Medulla oblongata (tissue), 1 donor: ENCODE measurements around the gene EPB41L2.
A peak's percentile ranks its signal among the peaks of the same experiment; 100 is the strongest.
"Not testable (repeated sequence)": the region's sequence is repeated elsewhere in the genome, so short reads cannot be mapped to it uniquely, and the experiment has no call there.

Experiments used
- DNase-seq: peaks from one replicate; pipeline ENCODE4 v3.0.0-alpha.2; 2015; ENCODE audit errors: extremely low spot score

The EPB41L2 gene

GRCh38 chr6:130945401-130945919 is 117.6 kb downstream of the EPB41L2 start:
- peak; percentile 63 for DNase-seq

GRCh38 chr6:130944486-130944885 is 118.6 kb downstream of the EPB41L2 start:
- DNase-seq = peak; percentile 67

DNA sequence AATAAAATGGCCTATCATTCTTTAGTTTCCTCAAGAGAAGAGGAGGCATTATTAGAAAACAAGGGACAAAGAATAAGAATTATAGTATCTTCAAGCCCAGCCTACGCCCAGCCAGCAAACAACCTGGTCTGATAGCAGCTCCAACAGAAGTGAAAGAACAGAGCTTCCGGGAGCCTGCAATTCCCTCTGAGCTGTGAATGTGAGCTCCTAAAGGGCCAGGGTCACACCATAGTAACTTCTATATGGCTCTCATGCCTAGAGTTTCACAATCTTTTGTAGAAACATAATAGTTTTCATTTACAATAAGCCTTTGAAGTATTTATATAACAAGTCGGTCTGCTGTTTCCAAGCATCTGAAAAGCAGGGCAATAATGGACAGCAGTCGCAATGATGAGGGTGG is 119.3 kb downstream of the EPB41L2 start:
- peak; percentile 68 for DNase-seq

- not testable (repeated sequence) for DNase-seq
Observed at GRCh38 chr6:130942752-130943151, 120.3 kb downstream of the EPB41L2 start.

GRCh38 chr6:130937942-130938604 is 125.0 kb downstream of the EPB41L2 start:
- no peak for DNase-seq

DNA sequence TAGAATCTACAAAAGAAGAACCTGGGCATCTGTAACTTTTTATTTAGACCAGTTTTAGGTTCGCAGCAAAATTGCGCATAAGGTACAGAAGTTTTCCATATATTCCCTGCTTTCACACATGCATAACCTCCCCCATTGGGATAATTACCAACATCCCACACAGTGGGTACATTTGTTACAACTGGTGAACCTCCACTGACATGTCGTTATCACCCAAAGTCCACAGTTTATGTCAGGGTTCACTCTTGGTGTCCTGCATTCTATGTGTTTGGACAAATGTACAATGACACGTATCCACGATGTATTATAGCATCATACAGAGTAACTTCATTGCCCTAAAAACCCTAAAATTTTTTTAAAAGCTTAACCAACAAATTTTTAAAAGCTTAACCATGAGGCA is 126.1 kb downstream of the EPB41L2 start:
- no peak for DNase-seq

- DNase-seq = no peak
Observed at GRCh38 chr6:130935978-130936377, 127.1 kb downstream of the EPB41L2 start.

- no peak for DNase-seq
Observed at GRCh38 chr6:130934848-130935585, 128.0 kb downstream of the EPB41L2 start.

DNA sequence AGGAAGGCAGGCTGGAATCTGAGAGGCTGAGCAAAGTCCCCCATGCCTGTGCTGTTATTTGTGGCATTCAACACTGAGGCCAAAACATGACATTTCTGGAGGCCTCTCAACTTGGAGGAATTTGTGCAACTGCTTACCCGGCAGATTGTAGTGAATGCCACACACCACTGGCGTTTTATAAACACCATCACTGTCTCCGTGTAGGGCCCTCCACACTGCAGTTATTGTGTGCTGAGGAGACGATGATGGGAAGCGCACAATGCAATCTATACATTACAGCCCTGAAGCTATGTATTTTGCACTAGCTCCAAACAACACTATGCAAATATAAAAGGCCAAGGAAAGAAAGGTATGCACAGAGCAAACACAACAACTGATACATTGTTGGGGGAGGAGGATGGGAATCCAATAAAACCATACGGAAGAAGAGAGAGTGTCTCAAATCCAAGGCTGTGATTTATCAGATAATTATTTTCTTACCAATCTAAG is 129.3 kb downstream of the EPB41L2 start:
- DNase-seq = peak; percentile 81

DNA sequence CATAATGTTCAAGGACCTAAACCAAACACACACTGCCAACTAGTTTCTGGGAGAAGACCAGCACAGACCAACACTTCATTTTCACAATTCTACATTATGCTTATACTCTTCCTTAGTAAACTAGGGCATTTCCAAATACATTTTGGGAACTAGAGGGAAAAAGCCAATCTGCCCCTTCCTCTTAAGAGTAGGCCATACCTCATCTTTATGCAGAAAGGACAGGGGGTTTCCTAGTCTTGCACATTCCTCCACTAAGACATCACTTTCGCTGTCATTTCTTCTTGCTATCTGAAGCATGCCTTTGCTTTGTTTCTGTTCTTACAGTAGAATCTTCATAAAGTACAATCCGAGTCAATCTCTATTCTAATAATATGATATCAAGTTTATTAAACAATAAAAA is 130.1 kb downstream of the EPB41L2 start:
- DNase-seq = no peak

DNA sequence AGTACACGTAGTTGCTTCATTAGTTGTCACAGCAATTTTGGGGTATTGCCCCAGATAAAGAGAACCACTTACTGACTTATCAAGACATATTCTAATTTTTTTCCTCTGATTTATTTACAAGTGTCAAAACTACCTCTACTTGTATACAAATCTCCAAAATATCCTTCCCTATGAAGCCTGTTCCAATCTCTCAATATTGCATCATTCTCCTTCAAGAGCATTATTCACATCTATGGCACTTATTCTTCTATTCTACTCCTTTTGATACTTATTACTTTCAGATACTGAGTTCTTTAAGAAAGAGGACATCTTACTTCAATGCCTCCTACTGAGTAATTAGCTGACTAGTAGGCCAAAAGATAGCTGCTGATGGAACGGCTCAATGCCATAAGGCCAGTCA is 130.6 kb downstream of the EPB41L2 start:
- no peak for DNase-seq

- no peak for DNase-seq
Observed at GRCh38 chr6:130931683-130932082, 131.4 kb downstream of the EPB41L2 start.

DNA sequence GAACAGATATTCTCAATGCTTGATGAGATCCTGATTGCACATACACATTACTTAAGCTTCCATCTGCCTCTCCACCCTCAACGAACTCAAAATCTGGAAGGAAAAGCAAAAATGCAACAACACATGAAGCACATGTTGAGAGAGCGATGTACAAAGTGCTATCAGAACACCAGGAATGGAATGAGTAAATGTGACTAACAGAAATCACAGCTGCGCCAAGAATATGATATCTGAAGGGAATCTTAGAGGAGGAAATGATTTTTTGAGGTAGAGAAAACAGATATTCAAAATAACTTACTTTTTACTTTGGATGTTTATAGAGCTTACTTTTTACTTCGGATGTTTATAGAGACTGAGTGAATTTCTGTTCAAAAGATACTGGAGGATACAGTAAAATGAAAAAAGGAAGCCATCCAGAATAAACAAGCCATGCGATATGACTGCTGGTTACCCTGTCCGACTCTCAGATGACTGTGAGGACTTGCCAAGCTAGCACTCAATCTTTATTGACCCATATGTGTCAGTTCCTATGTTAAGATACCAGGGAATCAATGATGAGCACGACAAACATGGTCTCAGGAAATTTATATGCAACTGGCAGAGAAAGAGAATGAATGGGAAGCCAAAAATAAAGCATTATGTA is 133.9 kb downstream of the EPB41L2 start:
- DNase-seq = no peak

DNA sequence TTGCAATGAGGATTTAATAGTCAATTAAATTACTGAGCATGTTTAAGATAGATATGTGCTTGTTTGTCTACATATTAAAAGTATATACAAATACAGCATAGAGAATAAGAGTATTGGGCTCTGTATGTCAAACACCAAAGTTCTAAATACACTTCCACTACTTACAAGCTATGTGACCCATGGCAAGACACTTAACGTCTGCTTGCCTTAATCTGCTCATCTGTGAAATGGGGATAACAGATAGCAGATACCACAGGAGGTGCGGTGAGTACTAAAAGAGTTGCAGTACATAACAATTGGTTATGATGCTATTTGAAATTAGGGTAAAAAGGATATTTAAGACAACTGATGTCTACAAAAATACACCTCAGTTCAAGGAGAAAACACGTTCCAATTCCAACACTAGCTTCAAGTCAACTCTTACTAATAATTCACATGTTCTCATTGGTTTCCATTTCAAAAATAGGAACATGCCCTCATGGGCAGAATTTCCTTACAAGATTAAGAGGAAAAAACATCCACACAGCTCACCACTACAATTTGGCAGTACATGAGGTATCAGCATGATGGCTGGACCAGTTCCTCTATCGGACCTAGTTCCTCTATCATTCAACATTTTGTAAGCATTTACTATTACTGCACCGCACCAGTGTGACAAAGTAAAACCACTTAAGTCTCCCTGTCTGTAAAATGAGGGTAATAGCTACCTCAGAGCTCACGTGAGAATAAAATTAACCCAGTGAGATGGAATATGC is 134.7 kb downstream of the EPB41L2 start:
- peak; percentile 89 for DNase-seq

DNA sequence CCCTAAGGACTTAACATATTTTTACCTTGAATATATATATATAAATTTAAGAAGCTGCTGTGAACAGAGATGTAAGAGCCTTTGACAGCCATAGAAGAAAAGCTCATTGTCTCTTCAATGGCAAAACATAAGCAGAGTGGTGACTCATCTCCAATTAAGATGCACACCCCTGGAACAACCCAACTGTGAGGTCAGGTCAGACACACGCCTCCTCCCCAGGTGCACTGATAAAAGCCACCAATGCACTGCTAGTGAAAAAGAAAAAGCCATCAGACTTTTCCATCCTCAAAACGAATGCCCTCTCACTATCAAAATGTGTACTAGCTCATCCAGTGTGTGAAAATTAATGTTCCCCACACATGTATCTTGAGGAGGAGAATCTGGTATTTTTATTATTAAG is 135.7 kb downstream of the EPB41L2 start:
- no peak for DNase-seq

- no peak for DNase-seq
Observed at GRCh38 chr6:130923350-130923749, 139.7 kb downstream of the EPB41L2 start.

DNA sequence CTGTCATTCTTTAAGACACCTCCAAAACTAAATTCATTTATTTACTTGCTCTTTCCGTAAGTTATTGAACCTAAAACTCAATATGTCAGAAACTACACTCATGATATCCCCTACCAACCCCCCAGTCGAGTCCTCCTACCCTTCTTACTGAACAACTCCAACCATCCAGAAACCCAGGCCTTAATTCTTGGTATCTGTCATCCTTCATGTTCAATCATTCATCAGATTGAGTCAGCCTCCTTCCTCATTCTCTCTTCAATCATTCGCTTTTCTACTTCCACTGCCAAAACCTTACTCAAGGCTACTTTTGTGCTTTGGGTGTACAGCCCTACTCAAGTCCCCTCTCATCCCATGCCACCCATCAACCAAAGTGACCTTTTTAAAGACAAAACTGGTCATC is 140.1 kb downstream of the EPB41L2 start:
- no peak for DNase-seq

DNA sequence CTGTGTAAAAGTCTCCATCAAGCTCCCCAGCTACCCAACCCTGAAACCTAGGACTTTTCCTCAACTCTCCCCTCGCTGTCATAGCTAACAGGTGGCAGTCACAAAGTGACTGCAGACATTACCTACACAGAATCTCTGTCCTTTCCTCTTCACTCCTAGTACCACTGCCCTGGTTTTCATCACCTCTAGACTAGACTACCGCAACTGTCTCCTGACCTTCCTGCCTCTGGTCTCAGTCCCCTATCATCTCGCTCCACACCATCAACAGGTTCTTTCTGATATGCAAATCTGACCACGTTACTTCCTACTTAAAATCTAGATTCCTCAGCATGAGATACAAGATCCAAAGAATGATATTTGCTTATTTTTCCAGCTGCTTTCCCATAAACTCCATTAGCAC is 142.1 kb downstream of the EPB41L2 start:
- no peak for DNase-seq

DNA sequence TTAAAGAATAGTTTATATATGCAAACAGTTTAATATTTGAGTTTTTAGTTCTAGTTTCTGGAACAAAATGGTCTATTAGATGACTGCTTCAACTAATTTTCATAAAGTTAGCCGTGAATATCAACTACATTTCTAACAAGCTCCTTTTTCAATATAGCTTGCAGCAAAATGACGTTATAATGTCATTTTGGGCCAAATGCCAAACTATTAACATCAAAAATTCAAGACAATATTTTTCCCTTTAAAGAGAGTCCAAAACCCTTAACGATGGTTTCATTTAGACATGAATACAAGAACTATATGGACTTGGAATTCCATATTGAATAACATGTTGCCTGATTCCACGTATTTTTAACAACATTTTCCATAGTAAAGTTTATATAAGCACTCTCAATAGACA is 144.9 kb downstream of the EPB41L2 start:
- DNase-seq = no peak

GRCh38 chr6:130915606-130916005 is 147.4 kb downstream of the EPB41L2 start:
- not testable (repeated sequence) for DNase-seq

GRCh38 chr6:130913120-130913519 is 149.9 kb downstream of the EPB41L2 start:
- DNase-seq = no peak

DNA sequence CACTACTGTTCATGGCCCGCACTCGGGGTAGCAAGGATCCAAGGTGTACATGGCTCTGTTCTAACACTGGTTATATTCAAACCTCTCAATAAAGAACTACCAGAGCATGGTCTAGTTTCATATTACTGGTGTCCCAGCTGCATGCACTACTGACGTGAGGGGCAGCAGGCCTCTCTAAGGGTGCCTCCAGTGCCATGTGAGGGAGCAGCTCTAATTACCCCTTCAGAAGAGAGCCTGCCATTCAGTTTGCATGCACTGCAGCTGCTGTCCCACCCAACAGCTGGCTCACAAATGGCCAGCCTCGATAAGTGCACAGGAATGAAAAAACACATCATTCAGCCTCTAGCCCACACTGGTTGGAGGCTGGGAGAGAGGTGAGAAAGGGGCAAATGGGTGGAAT is 150.6 kb downstream of the EPB41L2 start:
- no peak for DNase-seq
